ENCODE measurements around the gene CDSN.

DNA sequence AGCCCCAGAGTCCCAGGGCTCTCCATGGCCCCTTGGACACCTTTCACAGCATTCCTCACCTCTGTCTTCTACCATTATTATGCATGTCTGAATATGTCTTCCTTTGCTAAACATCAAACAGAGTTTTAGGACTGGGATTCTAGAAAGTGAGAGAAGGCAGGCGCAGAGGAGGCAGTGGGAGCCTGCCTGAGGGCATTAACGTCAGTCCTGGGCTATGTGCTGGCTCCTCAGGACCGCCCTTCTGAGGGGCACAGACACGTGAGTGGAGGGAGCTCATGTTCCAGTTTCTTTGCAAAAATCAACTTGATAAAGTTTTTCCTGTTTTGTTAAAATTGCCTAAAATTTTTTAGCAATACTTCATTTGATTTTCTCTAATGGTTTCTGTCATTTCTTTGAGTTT is 45.8 kb downstream of the CDSN start:
- TF ChIP-seq EZH2 (IDR thresholded peaks at IDR 0.05; ENCODE audit: low read depth, unreplicated experiment): no peak
- TF ChIP-seq, protein P1, sequence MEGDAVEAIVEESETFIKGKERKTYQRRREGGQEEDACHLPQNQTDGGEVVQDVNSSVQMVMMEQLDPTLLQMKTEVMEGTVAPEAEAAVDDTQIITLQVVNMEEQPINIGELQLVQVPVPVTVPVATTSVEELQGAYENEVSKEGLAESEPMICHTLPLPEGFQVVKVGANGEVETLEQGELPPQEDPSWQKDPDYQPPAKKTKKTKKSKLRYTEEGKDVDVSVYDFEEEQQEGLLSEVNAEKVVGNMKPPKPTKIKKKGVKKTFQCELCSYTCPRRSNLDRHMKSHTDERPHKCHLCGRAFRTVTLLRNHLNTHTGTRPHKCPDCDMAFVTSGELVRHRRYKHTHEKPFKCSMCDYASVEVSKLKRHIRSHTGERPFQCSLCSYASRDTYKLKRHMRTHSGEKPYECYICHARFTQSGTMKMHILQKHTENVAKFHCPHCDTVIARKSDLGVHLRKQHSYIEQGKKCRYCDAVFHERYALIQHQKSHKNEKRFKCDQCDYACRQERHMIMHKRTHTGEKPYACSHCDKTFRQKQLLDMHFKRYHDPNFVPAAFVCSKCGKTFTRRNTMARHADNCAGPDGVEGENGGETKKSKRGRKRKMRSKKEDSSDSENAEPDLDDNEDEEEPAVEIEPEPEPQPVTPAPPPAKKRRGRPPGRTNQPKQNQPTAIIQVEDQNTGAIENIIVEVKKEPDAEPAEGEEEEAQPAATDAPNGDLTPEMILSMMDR (conservative IDR thresholded peaks at IDR 0.05; ENCODE audit: low read depth in 2 of 2): no peak
